NB4 (cell line): ENCODE measurements around the gene AP2A2.

ENCODE experiments used
- CTCF ChIP-seq: IDR thresholded peaks from one replicate; pipeline ENCODE4 v1.5.1; 2012; ENCODE audit warnings: low read depth, low read length
- POLR2A ChIP-seq: IDR thresholded peaks from 2 replicates; pipeline ENCODE4 v1.6.1; 2011; ENCODE audit warnings: mild to moderate bottlenecking; ENCODE audit not compliant: insufficient read length; ENCODE audit errors: extremely low read depth

- TF ChIP-seq POLR2A (no peak), CTCF (no peak)
These were observed 32.5 kb upstream of the AP2A2 start for GRCh38 chr11:893008-893654.
